Measurements from ENCODE around the gene TMPRSS12.

DNA sequence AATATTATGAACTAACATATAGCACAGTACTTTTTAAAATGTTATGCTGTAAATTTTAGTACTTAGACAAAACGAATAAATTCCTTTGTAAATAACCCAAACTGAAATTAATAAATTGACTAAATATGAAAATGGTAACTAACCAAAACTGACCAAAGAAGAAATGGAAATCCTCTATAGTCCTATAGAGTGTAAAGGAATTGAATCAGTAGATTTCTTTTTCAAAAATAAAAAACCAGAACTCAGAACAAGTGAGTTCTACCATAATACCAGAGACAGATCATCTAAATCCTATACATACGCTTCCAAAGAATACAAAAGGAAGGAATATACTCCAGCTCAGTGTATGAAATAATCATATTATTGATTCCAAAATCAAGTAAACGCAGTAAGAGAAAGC, 39.8 kb downstream of the TMPRSS12 start:
- TF ChIP-seq, protein P1, sequence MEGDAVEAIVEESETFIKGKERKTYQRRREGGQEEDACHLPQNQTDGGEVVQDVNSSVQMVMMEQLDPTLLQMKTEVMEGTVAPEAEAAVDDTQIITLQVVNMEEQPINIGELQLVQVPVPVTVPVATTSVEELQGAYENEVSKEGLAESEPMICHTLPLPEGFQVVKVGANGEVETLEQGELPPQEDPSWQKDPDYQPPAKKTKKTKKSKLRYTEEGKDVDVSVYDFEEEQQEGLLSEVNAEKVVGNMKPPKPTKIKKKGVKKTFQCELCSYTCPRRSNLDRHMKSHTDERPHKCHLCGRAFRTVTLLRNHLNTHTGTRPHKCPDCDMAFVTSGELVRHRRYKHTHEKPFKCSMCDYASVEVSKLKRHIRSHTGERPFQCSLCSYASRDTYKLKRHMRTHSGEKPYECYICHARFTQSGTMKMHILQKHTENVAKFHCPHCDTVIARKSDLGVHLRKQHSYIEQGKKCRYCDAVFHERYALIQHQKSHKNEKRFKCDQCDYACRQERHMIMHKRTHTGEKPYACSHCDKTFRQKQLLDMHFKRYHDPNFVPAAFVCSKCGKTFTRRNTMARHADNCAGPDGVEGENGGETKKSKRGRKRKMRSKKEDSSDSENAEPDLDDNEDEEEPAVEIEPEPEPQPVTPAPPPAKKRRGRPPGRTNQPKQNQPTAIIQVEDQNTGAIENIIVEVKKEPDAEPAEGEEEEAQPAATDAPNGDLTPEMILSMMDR (IDR thresholded peaks at IDR 0.05) = no peak
- no peak for TF ChIP-seq POLR2A (IDR thresholded peaks at IDR 0.05)
